ENCODE results near the gene TAS2R3.
"Not testable (repeated sequence)": the region's sequence is repeated elsewhere in the genome, so short reads cannot be mapped to it uniquely, and the experiment has no call there.

The TAS2R3 gene

DNA sequence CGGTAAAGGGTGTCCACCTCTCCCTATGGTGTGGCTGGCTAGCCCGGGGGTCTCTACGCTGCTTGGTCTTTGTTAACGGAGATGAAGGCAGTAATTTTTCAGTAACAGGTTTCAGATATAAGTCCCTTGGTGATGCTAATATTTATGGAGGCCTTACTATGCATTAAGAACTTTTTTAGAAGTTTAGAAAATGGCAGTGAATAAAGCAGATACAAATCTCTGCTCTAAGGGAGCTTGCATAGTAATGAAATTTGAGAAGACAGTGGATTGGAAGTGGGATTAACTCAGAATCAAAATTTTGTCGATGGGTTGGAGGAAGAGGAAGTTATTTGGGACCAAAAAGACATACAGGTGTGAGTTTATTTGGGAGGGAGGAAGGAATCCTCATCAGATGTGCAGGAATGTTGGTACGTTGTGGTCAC, 25.3 kb upstream of the TAS2R3 start:
- Histone ChIP-seq H3K27me3 (ENCODE audit: control insufficient read depth in 1 of 2, insufficient read depth in 2 of 2, low read length in 2 of 2) (no peaks in the 10 kb centered on the region), H3K27ac (ENCODE audit: low read depth, low read length) (peak overlapping the region; percentile 91), H3K9ac (ENCODE audit: low read length) (peak overlapping the region; percentile 6), H3K4me1 (ENCODE audit: insufficient read depth, low read length) (peaks cover 21% of the 10 kb centered on the region), H3K4me3 (ENCODE audit: low read depth in 1 of 2, low read length in 2 of 2) (peak overlapping the region; percentile 81 to 95), H3K9me3 (ENCODE audit: low read length) (no peaks in the 10 kb centered on the region), H3K36me3 (ENCODE audit: insufficient read depth, low read length) (peaks cover 23% of the 10 kb centered on the region)

DNA sequence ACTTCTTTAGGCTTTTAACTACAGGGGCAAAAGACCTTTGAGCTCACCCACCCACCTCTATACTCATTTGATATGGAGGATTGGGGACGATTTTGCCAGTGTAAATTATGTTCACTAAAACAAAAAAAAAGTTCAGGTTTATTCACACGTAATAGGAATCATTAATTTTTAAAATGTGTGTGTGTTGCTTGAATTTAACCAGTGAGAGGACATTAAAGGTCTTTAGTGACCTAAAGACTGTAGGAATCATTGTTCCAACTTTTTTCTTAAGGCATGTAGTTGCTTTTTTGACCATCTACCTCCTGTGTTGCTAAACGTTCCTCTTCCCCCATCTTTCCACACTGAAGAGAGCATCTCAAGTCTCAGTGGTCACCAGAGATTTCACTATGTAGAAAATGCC, 24.6 kb upstream of the TAS2R3 start:
- Histone ChIP-seq H3K4me3 (ENCODE audit: low read depth in 1 of 2, low read length in 2 of 2) (peak overlapping the region in 1 of 2 donors; percentile 95), H3K9ac (ENCODE audit: low read length) (no peak overlapping the region), H3K36me3 (ENCODE audit: insufficient read depth, low read length) (peaks cover 30% of the 10 kb centered on the region), H3K27me3 (ENCODE audit: control insufficient read depth in 1 of 2, insufficient read depth in 2 of 2, low read length in 2 of 2) (no peaks in the 10 kb centered on the region), H3K9me3 (ENCODE audit: low read length) (no peaks in the 10 kb centered on the region), H3K27ac (ENCODE audit: low read depth, low read length) (no peak overlapping the region), H3K4me1 (ENCODE audit: insufficient read depth, low read length) (peaks cover 21% of the 10 kb centered on the region)

GRCh38 chr7:141742229-141742628, 21.7 kb upstream of the TAS2R3 start:
- Histone ChIP-seq H3K9me3 (ENCODE audit: low read length) (no peaks in the 10 kb centered on the region), H3K36me3 (ENCODE audit: insufficient read depth, low read length) (peaks cover 45% of the 10 kb centered on the region), H3K4me1 (ENCODE audit: insufficient read depth, low read length) (peaks cover 17% of the 10 kb centered on the region), H3K4me3 (ENCODE audit: low read depth in 1 of 2, low read length in 2 of 2) (no peak overlapping the region), H3K27me3 (ENCODE audit: control insufficient read depth in 1 of 2, insufficient read depth in 2 of 2, low read length in 2 of 2) (no peaks in the 10 kb centered on the region), H3K9ac (ENCODE audit: low read length) (no peak overlapping the region), H3K27ac (ENCODE audit: low read depth, low read length) (no peak overlapping the region)

GRCh38 chr7:141744131-141744530, 19.8 kb upstream of the TAS2R3 start:
- no peaks in the 10 kb centered on the region for H3K9me3 ChIP-seq (ENCODE audit: low read length)
- peaks cover 45% of the 10 kb centered on the region for H3K36me3 ChIP-seq (ENCODE audit: insufficient read depth, low read length)
- H3K27ac ChIP-seq (ENCODE audit: low read depth, low read length) = no peak overlapping the region
- no peak overlapping the region for H3K4me3 ChIP-seq (ENCODE audit: low read depth in 1 of 2, low read length in 2 of 2)
- no peak overlapping the region for H3K9ac ChIP-seq (ENCODE audit: low read length)
- no peaks in the 10 kb centered on the region for H3K27me3 ChIP-seq (ENCODE audit: control insufficient read depth in 1 of 2, insufficient read depth in 2 of 2, low read length in 2 of 2)
- H3K4me1 ChIP-seq (ENCODE audit: insufficient read depth, low read length) = peaks cover 11% of the 10 kb centered on the region

DNA sequence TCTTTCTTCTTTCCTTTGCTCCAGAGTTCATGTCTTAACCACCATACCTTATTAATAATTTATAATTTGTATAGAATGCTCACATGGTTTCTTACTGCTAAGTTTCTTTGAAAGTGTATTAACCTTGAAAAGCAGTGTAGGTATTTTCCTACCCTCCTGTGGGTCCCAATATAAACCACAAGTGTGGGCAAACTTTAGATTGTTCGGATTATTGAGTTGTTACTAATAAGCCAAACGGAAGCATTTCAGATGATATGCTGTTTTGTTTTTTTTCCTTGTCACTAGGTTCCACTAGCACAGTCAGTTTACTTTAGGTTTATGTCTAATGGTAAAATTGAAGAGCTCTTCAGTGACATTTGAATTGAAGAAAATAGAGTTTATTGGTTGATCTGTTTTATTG, 15.5 kb upstream of the TAS2R3 start:
- H3K9ac ChIP-seq (ENCODE audit: low read length) = no peak overlapping the region
- H3K4me3 ChIP-seq (ENCODE audit: low read depth in 1 of 2, low read length in 2 of 2) = no peak overlapping the region
- H3K27me3 ChIP-seq (ENCODE audit: control insufficient read depth in 1 of 2, insufficient read depth in 2 of 2, low read length in 2 of 2) = no peaks in the 10 kb centered on the region
- H3K27ac ChIP-seq (ENCODE audit: low read depth, low read length) = no peak overlapping the region
- H3K36me3 ChIP-seq (ENCODE audit: insufficient read depth, low read length) = peaks cover 58% of the 10 kb centered on the region
- H3K9me3 ChIP-seq (ENCODE audit: low read length) = peaks cover 17% of the 10 kb centered on the region
- no peaks in the 10 kb centered on the region for H3K4me1 ChIP-seq (ENCODE audit: insufficient read depth, low read length)

- H3K4me1 ChIP-seq (ENCODE audit: insufficient read depth, low read length); H3K27ac ChIP-seq (ENCODE audit: low read depth, low read length); H3K9ac ChIP-seq (ENCODE audit: low read length); H3K27me3 ChIP-seq (ENCODE audit: control insufficient read depth in 1 of 2, insufficient read depth in 2 of 2, low read length in 2 of 2); H3K4me3 ChIP-seq (ENCODE audit: low read depth in 1 of 2, low read length in 2 of 2): not testable (repeated sequence)
- Histone ChIP-seq H3K36me3 (ENCODE audit: insufficient read depth, low read length) (peaks cover 39% of the 10 kb centered on the region), H3K9me3 (ENCODE audit: low read length) (peaks cover 17% of the 10 kb centered on the region)
Observed at GRCh38 chr7:141751904-141752303, 12.0 kb upstream of the TAS2R3 start.

- no peak overlapping the region for H3K27ac ChIP-seq (ENCODE audit: low read depth, low read length)
- H3K9me3 ChIP-seq (ENCODE audit: low read length) = peaks cover 17% of the 10 kb centered on the region
- peaks cover 46% of the 10 kb centered on the region for H3K36me3 ChIP-seq (ENCODE audit: insufficient read depth, low read length)
- no peaks in the 10 kb centered on the region for H3K27me3 ChIP-seq (ENCODE audit: control insufficient read depth in 1 of 2, insufficient read depth in 2 of 2, low read length in 2 of 2)
- H3K4me1 ChIP-seq (ENCODE audit: insufficient read depth, low read length) = no peaks in the 10 kb centered on the region
- H3K4me3 ChIP-seq (ENCODE audit: low read depth in 1 of 2, low read length in 2 of 2) = no peak overlapping the region
- H3K9ac ChIP-seq (ENCODE audit: low read length) = no peak overlapping the region
Observed at GRCh38 chr7:141752634-141753033, 11.3 kb upstream of the TAS2R3 start.

GRCh38 chr7:141754939-141755338, 9.0 kb upstream of the TAS2R3 start:
- H3K27me3 ChIP-seq (ENCODE audit: control insufficient read depth in 1 of 2, insufficient read depth in 2 of 2, low read length in 2 of 2) = no peaks in the 10 kb centered on the region
- no peak overlapping the region for H3K27ac ChIP-seq (ENCODE audit: low read depth, low read length)
- H3K9me3 ChIP-seq (ENCODE audit: low read length) = peaks cover 17% of the 10 kb centered on the region
- H3K4me3 ChIP-seq (ENCODE audit: low read depth in 1 of 2, low read length in 2 of 2) = no peak overlapping the region
- H3K9ac ChIP-seq (ENCODE audit: low read length) = no peak overlapping the region
- H3K36me3 ChIP-seq (ENCODE audit: insufficient read depth, low read length) = peaks cover 48% of the 10 kb centered on the region
- no peaks in the 10 kb centered on the region for H3K4me1 ChIP-seq (ENCODE audit: insufficient read depth, low read length)

DNA sequence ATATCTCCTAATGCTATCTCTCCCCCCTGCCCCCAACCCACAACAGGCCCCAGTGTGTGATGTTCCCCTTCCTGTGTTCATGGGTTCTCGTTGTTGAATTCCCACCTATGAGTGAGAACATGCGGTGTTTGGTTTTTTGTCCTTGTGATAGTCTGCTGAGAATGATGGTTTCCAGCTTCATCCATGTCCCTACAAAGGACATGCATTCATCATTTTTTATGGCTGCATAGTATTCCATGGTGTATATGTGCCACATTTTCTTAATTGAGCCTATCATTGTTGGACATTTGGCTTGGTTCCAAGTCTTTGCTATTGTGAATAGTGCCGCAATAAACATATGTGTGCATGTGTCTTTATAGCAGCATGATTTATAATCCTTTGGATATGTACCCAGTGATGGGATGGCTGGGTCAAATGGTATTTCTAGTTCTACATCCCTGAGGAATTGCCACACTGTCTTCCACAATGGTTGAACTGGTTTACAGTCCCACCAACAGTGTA, 6.2 kb downstream of the TAS2R3 start:
- H3K4me1 ChIP-seq (ENCODE audit: insufficient read depth, low read length); H3K27ac ChIP-seq (ENCODE audit: low read depth, low read length); H3K27me3 ChIP-seq (ENCODE audit: control insufficient read depth in 1 of 2, insufficient read depth in 2 of 2, low read length in 2 of 2); H3K36me3 ChIP-seq (ENCODE audit: insufficient read depth, low read length); H3K4me3 ChIP-seq (ENCODE audit: low read depth in 1 of 2, low read length in 2 of 2); H3K9me3 ChIP-seq (ENCODE audit: low read length); H3K9ac ChIP-seq (ENCODE audit: low read length): not testable (repeated sequence)

- Histone ChIP-seq H3K36me3 (ENCODE audit: insufficient read depth, low read length) (peaks cover 7% of the 10 kb centered on the region), H3K9me3 (ENCODE audit: low read length) (no peaks in the 10 kb centered on the region), H3K4me1 (ENCODE audit: insufficient read depth, low read length) (no peaks in the 10 kb centered on the region), H3K4me3 (ENCODE audit: low read depth in 1 of 2, low read length in 2 of 2) (no peak within 1 kb of the TSS), H3K27ac (ENCODE audit: low read depth, low read length) (no peak within 1 kb of the TSS), H3K27me3 (ENCODE audit: control insufficient read depth in 1 of 2, insufficient read depth in 2 of 2, low read length in 2 of 2) (no peaks in the 10 kb centered on the region), H3K9ac (ENCODE audit: low read length) (no peak within 1 kb of the TSS)
Observed at GRCh38 chr7:141776374-141776773, 12.5 kb downstream of the TAS2R3 start, which contains the start of gene TAS2R4. Gene TAS2R4 (plus strand): TSS chr7:141776674. CDS start chr7:141778489, 1,815 bp downstream.

- Histone ChIP-seq H3K36me3 (ENCODE audit: insufficient read depth, low read length) (peaks cover 5% of the 10 kb centered on the region), H3K27ac (ENCODE audit: low read depth, low read length) (no peak overlapping the region), H3K9me3 (ENCODE audit: low read length) (no peaks in the 10 kb centered on the region), H3K4me3 (ENCODE audit: low read depth in 1 of 2, low read length in 2 of 2) (no peak overlapping the region), H3K27me3 (ENCODE audit: control insufficient read depth in 1 of 2, insufficient read depth in 2 of 2, low read length in 2 of 2) (no peaks in the 10 kb centered on the region), H3K4me1 (ENCODE audit: insufficient read depth, low read length) (no peaks in the 10 kb centered on the region), H3K9ac (ENCODE audit: low read length) (no peak overlapping the region)
Observed at GRCh38 chr7:141785706-141786552, 22.0 kb downstream of the TAS2R3 start.

GRCh38 chr7:141788296-141788695, 24.4 kb downstream of the TAS2R3 start:
- peaks cover 5% of the 10 kb centered on the region for H3K36me3 ChIP-seq (ENCODE audit: insufficient read depth, low read length)
- H3K4me1 ChIP-seq (ENCODE audit: insufficient read depth, low read length) = no peaks in the 10 kb centered on the region
- H3K4me3 ChIP-seq (ENCODE audit: low read depth in 1 of 2, low read length in 2 of 2) = no peak overlapping the region
- H3K27me3 ChIP-seq (ENCODE audit: control insufficient read depth in 1 of 2, insufficient read depth in 2 of 2, low read length in 2 of 2) = no peaks in the 10 kb centered on the region
- H3K9me3 ChIP-seq (ENCODE audit: low read length) = no peaks in the 10 kb centered on the region
- H3K27ac ChIP-seq (ENCODE audit: low read depth, low read length) = no peak overlapping the region
- no peak overlapping the region for H3K9ac ChIP-seq (ENCODE audit: low read length)
